HT1080 (cell line): Measurements from ENCODE around the gene OVCA2. TPM values are rescaled to one million over a fixed set of nuclear protein-coding genes. Genes with fewer than 3 reads are reported as not detected.

Source experiments
- DNase-seq: peaks from one replicate; pipeline ENCODE4 v3.0.0-alpha.2; 2015; ENCODE audit warnings: low read depth
- total RNA-seq: library from RNA; depleted of rRNA; stranded (reverse); fragments of >200 nt; shearing (Covaris generic); gene quantifications from 2 replicates; pipeline ENCODE4 v1.2.3, GENCODE V29; 2014

OVCA2 gene
- total RNA-seq, 1 experiment from 2014 or later: 44.3 TPM

DNA sequence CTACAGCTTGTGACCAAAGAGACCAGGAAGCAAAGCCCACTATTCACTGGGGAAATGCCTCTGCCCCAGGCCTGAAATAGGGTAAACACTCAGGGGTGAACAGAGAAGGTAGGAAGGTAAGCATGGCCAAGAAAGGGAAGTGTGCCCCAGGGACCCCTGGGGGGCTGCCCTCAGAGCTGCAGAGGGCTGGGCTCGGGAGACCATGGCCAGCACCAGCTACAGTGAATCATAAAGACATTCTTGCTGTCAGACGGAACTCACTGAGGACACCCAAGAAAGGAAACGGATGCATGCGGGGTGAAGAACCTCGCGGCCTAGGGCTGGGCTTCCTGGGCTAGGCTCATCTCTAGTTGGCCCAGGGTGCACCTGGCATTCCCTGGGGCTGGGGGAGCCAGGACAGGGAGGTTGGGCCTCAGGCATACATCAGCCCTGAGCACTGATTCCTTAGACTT, 22.7 kb downstream of the OVCA2 start:
- DNase-seq: no peak

DNA sequence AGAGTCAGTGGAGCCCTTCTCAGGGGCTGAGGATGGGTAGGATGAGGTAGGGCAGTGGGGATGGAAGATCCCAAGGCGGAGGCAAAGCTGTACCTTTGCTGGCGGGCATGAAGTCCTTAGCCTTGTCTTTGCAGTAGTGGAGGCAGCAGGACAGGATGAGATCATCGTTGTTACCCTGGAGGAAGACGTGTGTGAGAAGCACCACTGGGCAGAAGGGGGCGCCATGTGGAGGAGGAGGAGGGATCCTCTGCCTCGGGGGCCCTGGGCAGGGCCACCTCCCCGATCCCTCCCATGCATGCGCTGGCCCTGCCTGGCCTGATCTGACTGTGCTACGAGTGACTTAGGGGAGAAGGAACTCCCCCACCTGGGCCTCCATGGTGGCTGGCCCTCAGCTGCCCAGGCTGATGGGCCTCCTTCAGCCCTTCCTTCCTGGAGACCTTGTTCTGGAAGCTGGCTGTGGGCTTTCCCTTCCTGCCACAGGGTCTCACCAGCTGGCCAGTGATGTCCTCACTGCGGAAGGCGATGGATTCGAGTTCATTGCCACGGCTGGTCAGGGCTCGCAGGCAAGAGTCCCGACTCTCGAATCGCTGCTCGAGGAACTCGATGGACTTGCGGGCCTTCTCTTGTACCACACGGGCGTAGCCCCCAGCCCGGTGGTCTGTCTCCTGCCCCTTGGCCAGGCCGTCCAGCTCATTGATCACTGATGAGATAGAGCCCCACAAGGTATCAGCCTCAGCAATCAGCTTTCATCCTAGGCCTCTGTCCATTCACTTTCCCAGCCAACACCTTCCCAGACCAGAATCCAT, 23.4 kb downstream of the OVCA2 start:
- peak; percentile 50 for DNase-seq

DNA sequence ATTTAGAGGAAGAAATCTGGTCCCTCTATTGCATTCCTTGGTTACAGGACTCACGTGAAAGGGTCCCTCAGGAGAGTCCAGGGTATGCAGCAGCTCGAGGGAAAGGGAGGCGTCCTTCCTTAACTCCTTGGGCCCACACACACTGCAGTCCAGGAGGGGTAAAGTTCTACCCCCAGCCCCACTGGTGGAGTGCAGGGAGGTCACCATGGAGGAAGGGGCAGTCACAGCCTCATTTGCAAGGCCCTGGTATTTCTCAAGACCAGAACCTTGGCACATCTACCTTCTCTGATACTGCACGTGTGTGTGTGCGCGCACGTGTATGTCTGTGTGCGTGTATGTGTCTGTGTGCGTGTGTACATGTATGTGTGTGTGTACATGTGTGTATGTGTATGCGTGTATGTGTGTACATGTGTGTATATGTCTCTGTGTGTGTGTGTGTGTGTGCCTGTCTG, 24.2 kb downstream of the OVCA2 start:
- DNase-seq: no peak

DNA sequence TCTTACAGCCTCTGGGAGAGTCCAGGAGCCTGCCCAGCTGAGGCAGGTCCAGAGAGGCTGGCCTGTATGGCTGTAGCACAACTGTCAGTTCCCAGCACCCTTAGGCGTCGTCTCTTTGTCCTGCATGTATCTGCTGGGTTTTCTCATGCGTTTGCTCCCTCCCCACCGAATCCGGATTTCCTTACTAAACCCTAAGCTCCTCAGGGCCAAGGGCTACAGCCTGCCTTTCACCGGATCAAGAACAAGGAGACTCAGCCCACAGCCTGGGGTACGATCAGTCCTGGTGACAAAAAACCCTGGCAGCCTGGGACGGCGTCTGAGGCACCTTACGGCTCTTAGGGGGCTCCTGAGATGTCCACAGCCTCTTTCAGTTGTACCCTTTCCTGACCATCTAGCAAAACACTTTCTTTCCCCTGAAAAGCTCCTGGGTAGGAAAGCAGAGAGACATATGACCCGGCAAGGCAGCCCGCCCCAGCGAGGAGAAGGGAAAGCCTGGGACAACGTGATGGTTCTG, 25.3 kb downstream of the OVCA2 start:
- no peak for DNase-seq

DNA sequence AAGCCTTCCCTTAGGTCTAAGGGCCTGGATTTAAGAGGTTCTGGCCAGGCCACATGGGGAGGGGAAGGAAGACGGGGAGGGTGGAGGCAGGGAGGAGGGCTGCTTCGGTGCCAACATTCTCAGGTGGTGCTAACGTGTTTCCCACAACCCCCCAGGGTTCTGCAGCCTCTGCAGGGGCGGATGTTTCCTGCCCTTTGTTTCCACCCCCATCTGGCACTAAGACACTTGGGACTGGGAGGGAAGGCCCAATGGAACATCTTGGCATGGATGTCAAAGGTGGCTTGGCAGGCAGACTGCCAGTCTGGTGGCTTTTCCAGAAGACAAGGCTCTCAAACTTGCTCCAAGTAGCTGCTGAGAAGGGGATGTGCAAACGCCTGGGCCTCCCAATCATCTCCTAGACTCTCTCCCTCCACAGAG, 25.8 kb downstream of the OVCA2 start:
- DNase-seq: peak; percentile 74

DNA sequence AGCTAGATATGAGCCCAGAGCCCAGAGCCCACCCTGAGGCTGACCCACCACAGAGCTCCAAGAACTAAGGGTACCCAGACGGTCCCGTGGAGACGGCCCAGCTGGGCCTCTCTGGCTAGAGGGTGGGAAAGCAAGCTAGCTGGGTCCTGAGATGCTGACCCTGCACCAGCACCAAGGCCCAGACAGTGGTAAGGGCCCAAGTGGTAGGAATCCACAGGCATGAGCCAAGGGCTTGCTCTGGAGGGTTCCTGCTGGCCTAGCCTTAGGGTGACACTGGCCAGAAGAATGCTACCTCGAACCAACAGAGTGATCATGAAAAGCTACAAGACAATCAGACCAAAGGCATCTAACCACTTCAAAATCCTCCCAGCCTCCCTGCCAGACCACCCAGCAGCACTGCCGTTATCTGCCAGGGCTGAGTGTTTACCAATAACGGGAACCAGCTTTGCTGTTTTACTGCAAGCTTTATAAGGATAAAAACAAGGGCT, 26.3 kb downstream of the OVCA2 start:
- peak; percentile 58 for DNase-seq

DNA sequence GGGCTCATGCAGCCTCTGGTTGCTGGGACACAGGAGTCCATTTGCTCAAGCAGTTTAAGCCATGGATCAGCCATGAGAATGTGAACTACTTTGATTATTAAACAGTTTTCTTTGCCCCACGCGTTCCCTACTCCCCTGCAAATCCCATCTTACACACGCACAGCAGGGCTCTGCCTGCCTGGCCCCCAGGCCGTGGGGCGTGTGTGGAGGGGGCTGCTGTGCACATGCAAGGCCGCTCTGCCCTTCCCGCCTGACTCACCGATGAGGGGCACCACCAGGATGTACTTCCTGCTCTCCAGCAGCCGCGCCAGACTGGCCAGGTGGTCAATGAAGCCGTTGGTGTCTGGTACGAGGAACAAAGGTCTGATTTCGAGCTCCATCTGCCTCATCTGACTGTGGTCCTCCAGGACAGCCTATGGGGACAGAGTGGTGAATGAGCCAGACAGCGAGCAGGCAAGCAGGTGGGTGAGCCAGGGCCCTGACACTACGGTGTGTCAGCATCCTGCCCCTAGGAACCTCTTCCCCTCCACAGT, 26.8 kb downstream of the OVCA2 start:
- peak; percentile 98 for DNase-seq

DNA sequence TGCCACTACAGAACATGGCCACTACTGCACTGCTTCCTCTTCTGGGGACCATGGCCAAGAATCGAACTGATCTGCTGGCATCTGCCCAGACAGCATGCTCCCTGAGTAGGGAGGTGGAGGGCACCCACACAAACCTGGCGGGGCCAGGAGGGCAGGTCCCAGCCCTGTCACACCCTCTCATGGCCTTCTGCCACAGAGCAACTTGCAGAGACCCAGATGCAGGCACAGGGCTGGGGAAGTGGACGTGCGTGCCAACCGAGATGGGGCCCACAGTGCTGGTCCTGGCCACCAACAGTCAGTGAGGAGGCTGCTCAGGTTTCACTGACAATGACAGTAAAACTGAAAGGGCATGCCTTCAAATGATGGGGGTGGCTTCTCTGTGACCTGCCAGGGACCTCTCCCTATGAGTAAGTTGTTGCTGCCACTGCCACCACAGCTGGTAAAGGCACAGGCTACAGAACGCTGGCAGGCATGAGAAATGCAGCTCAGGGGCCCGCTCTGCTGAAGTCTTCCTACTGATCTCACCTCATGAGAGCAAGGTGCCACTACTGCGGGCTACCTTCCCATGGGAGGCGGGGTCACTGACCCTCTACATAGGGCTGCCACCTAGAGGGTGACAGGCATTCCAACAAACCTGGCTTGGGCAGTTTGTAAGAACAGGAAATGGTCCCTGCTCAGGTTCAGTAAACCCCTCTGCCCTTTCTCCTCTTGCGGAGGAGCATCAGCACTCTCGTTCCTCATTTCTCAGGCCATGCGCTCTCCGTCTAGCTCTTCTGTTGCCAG, 28.6 kb downstream of the OVCA2 start:
- no peak for DNase-seq

DNA sequence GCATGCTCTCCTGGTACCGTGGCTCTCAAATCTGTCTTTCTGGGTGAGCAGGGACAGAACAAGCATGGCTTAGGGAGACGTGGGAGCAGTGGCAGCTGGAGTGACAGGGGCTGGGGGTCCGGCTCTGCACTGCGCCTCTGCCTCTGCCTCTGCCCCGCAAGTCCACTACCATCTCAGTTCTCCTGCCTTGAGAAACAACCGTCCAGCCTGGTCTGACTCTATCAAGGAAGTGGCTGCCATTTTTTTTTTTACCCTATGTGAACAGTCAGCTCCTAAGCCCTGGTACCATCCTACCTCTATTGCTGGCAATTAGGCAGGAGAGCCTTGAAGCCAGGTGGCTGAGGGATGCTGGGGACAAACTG, 29.2 kb downstream of the OVCA2 start:
- DNase-seq: no peak

DNA sequence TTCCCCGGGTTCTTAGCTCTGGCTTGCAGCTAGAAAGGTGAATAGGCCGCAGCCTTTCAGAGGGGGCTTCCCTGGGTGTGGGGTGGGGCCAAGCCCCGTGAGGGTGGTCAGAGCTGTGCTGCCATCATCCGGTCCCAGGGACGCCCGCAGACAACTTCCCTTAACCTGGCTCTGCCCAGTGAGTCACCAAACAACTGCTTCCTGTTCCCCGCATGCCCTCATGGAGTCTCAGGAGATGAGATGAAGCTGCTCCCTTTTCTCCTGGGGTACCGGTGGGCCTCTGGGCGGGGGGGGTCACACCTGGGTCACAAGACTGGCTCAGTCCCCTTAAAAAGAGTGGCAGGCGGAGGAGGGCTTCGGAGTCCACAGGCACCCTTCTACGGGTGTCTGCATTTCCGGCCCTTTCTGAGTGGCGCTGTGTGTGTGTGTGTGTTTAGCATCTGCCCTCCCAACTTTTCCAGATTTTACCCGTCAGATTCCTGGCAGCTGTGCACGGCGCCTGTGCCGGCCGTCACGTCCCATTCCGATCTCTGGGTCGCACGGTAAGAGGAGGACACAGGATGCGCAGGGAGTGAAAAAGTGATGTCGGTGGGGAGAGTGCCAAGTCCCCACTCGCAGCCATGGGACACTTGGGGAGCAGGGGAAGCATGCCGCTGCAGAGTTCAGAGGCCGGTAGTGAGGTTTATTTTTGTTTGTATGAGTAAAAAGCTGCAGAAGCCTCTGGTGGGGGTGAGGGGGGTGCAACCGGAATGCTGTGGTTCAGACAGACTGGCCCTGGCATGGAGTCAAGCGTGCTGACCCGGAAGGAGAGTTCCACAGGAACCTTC, 29.8 kb downstream of the OVCA2 start:
- DNase-seq: peak; percentile 83

DNA sequence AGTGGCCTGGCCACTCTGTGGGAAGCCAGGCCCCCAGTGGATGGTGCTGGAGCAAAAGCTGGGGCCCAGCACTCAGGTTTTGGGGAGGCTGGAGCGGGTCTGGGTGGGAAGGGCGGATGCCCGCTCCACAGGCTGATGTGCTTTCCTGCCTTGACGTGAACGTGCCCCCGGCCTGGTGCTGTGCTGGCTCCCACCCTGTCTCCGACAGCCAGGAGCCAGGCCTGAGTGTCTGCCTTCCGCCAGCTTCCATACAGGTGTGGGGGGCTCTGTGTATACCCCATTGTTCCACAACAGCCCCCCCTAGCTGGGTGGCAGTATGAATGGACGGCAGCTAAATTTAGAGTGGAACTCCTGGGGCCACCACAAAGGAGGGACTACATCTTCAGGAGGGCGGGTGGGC, 33.1 kb downstream of the OVCA2 start:
- no peak for DNase-seq

DNA sequence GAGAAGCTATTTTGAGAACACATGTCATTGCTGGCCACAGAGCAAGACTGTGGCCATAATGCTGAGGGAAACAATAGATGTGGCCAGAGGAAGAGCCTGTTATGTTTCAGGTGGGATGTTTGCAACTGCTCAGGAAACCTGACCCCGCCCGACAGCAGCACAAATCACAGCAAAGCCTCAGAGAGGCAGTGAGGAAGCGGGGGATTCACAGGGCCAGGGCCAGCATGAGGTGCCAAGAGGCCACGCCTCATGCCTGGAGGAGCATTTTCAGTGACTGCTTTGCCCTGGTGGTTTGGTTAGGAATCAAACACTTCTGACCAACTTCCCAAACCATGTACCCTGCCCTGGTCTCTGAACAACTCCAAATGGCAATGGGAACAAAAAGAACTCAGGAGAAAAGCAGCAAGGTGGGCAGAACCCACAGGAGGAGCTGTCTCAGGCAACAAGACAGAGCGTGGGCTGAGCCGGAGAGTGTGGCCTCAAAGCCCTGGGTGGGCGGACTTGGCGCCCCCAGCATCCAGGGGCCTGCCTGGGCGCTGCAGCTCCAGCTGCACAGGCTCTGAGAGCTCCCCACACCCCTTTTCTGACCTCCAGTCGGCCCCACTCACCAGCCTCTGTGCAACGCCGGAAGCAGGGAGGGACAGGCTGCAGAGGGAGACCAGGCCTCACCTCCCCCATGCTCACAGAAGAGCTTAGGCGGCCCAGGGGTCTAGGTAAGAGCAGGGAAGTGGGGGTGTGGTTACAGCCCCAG, 33.7 kb downstream of the OVCA2 start:
- no peak for DNase-seq

DNA sequence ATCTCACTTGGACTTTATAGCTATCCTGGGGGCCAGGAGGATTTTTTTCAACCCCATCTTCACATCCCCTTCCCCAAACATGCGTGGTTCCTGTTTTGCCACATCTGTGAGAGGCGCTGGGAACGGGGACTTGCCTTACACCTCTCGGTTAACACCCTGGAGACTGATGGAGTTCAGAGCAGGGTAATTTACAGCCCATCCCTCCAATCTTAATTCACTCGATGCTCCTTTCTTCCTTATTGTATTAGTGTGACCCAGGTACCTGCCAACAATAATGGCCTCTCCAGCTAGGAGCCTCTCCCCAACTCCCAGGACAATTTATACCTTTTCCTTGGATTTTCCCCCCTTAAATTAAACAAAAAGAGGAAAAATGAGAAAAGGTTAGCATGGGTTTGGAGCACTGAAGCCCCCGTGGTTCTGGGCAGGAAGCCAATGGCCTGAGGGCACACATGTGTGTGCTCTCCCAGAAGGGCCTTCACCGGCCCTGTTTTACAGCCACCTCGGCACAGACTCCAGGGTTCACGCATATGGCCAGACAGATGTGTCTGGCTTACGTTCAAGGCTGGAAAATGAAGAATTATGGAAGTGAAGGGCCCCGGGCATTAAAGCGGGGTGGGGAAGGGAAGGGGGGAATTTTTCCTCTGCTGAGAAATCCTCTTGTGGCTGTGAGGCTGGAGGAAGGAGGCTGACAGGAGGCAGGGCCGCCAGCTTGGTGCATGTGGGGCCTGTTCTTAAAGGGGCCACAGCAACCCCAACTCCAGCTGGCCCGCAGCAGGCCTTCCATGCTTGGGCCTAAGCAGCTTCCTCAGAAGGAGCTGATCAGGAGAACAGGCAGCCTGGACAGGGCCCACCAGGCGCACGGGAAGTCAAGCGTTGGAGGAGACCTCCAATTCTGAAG, 34.5 kb downstream of the OVCA2 start:
- DNase-seq: no peak

DNA sequence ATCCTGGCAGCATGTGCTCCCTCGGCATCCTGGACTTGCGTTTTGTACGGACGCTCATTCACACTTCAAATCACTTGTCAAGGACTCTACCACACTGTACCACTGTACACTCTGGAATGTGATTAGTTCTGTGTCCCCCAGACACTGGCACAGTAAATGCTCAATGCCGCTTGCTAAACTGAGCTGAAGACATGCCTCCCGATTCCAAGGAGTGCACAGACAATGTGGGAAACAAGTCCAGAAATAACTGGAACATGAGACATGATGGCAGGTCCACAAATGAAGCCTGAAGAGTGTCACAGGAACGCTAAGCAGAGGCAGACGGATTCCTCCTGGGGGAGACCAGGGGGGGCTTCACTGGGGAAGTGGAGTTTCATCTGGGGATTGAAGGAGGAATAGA, 35.2 kb downstream of the OVCA2 start:
- DNase-seq: no peak

DNA sequence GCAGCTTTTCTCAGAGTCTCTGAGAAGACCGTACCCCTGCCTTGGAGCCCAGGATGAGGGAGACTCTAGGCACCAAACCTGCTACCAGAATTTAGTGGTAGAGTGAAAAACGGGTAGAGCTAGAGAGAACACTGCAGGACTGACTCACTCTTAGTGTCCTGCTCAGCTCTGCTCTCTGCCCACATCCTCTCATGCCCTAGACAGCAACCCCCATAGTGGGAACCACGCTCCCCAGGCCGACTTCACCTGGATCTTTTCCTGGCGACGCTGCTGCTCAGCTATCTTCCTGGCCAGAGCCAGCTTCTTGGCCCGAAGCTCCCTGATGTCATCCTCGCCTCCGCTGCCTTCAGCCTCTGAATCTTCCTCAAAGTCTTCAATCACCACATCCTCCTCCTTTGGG, 39.7 kb downstream of the OVCA2 start:
- DNase-seq: peak; percentile 93

DNA sequence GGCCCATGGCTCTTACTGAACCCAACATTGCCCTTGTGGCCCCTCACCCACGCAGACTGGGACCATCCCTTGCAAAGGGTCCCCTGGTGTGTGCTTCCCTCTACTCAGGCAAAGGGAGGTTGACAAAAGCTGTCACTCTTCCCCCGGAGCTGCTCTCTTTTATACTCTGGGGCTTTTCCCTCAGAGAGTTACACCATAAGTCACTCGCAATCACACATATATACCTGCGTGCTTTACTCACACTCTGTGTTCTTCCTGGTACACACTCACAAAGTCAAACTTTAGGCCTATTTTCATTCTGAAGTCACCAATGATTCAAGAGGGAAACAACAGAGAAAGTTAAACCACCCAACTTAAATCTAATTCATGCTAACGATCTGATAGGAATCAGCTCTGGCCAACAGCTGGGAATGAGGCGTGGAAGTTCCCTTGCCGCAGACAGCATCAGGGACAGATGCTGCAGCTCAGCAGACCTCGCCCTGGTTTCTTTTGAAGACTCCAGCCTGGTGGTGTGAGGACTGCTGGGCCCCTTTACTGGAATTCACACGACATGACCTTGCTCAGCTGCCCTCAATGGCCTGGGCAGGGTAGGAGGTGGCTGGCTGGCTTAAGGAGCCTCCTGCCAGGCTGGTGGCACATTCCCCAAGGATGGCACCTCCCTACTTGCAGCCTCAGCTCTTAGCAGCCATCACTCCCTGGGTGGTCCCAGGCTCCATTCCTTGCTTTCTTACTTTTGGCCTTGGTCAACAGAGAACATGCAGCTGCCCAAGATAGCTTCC, 40.4 kb downstream of the OVCA2 start:
- DNase-seq: no peak

DNA sequence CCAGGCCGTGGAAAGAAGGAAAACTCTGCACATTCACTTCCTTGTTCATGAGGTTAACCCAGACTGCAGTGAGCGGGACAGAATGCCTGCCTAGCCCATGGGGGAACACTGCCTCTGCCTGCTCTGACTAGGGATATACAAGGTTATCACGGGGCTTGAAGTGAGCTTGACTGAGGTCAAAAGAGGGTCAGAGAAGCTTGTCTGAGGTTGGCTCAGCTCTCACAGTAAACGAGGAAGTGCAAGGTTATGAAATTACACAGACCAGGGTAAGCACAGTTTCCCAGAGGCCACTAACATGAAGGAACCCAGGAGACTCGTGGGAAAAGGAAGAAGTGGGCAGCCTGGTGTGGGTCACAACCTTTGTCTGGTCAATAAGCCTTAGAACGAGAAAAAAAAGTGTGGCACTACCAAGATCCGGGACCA, 41.8 kb downstream of the OVCA2 start:
- DNase-seq: no peak

DNA sequence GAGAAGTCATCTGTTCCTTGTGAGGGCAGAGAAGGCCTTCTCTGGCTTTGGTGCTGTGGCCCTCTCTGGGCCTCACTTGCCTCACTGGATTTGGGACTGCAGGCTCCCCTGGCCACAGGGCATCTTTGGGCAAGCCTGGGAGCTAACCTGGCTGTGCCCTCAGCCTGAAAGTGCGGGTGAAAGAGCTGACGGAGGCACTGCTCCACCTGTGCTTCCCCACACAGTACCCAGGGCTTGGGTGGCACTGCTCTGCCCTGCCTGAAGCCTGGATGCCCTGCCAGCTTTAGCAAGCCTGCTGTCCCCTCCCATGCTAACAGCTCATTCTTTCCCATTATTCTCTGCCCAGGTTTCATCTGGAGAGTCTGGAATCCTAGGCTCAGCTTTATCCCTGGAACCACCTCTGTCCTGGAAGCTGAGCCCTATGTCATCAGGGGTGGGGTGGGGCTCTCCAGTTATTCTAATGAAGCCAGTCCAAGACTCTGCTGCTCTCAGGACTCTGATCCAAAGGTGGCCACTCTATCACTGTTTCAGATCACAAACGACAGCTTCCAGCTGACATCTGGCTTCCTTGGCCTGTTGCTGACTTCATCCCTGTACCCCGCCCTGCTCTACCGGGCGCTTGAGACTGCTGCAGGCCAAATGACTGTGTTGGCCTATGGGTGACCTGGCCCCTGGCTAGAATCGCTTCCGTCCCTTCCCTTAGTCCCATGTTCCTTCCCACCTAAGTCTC, 42.4 kb downstream of the OVCA2 start:
- DNase-seq: no peak
